ENCODE data around the gene MSX1.

DNA sequence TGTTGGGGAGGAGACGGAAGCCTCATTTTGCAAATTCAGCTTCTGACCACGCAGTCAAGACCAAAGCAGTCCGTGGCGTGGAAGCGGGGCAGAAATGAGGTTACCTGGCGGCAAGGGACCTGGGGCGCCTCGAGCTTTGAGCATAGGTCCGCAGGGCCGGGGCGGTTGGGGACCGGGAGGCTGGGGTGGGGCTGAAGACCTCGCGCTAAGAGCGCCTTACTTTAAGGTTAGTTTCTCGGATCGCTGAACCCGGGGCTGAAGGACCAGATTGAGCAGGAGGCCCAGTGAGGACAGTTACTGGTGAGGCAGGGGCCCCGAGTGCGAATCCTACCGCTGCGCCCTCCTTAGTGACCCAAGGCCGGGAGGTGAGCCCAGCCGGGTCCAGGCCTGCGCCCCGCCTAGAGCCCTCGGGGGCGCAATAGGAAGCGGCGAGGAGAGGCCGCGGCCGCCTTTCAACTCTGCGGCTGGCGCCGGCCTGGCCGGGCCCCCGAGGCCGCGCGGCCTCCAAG, 7.5 kb downstream of the MSX1 start:
- TF ChIP-seq ELF1 (IDR thresholded peaks at IDR 0.05; ENCODE audit: borderline replicate concordance, low read depth) = no peak
- TF ChIP-seq EZH2phosphoT487 (IDR thresholded peaks at IDR 0.05; ENCODE audit: borderline replicate concordance) = no peak
- TF ChIP-seq CTCF (IDR thresholded peaks at IDR 0.05 in 2 of 3, conservative IDR thresholded peaks at IDR 0.05 in 1 of 3; ENCODE audit: borderline replicate concordance in 1 of 3, insufficient read depth in 1 of 3, low read depth in 2 of 3, low read length in 2 of 3) = no peak

Measured in HCT116 (cell line).